Ovary (tissue), 3 donors: ENCODE results near the gene RBBP5.

Source experiments
- CTCF ChIP-seq, 3 donors: fragments of 450-650 bp in 2 of 3; fragments of 200-600 bp in 1 of 3; IDR thresholded peaks; one replicate each; pipeline versions ENCODE4 v1.5.1 to v1.8.0; 2016 to 2022; ENCODE audit warnings: antibody characterized with exemption in 3 of 3, mild to moderate bottlenecking in 1 of 3
- EP300 ChIP-seq: sonication (generic); formaldehyde crosslinking; IDR thresholded peaks from one replicate; pipeline ENCODE4 v1.6.1; 2017; ENCODE audit warnings: antibody characterized with exemption
- POLR2A ChIP-seq: fragments of 450-650 bp; IDR thresholded peaks from one replicate; pipeline ENCODE4 v1.6.1; 2017; ENCODE audit warnings: antibody characterized with exemption, mild to moderate bottlenecking, moderate library complexity
- donor health status: DM: no; HTN: no; CAD: no.

- TF ChIP-seq POLR2A (no peak), CTCF (IDR thresholded peaks at IDR 0.05) (no peak), EP300 (no peak)
These were observed 20.3 kb upstream of the RBBP5 start for GRCh38 chr1:205142102-205142469.
